ENCODE data around the gene CMIP. TPM values are rescaled to one million over a fixed set of nuclear protein-coding genes. Genes with fewer than 3 reads are reported as not detected.
A peak's percentile ranks its signal among the peaks of the same experiment; 100 is the strongest.

Gene CMIP
- total RNA-seq, 6 experiments from 2014 or later: 12.2 to 23.0 (median 16.5) TPM

DNA sequence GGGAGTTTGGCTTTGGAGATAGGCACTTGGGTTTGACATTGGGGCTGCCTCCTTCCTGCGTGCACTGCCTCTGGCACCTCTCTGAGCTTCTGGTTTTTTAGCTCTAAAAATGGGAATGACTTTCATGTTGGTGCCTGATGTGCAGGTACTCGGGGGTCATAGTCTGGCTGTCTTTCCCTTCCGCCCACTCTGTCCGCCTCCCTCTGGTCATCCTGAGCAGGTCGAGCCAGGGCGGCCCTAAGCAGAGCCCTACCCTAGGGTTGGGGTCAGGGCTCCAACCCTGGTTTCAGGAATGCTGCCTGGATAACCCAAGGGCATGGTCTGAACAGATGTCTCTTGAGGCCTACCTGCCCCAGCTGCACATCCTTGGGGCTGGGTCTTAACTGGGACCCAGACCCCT lies 64.8 kb downstream of the CMIP start:
- peaks cover 0 to 20% (median 16%) of the 10 kb centered on the region in 4 donors for H3K4me1 ChIP-seq
- 80% methylated on average over 1 of the region's 6 CpGs for WGBS (ENCODE audit: insufficient coverage, low coverage, low lambda C conversion rate, missing lambda C conversion rate)
- no peak overlapping the region for H3K4me3 ChIP-seq
- peak in 1 of 3 donors; percentile 16 for DNase-seq
- H3K27ac ChIP-seq: no peak overlapping the region
- intact Hi-C loops (cut with DNase I): no loop called here
- ATAC-seq: no peak
- H3K36me3 ChIP-seq: no peaks in the 10 kb centered on the region
- H3K9me3 ChIP-seq: no peaks in the 10 kb centered on the region
- H3K27me3 ChIP-seq: no peaks in the 10 kb centered on the region
- TF ChIP-seq, protein P1, sequence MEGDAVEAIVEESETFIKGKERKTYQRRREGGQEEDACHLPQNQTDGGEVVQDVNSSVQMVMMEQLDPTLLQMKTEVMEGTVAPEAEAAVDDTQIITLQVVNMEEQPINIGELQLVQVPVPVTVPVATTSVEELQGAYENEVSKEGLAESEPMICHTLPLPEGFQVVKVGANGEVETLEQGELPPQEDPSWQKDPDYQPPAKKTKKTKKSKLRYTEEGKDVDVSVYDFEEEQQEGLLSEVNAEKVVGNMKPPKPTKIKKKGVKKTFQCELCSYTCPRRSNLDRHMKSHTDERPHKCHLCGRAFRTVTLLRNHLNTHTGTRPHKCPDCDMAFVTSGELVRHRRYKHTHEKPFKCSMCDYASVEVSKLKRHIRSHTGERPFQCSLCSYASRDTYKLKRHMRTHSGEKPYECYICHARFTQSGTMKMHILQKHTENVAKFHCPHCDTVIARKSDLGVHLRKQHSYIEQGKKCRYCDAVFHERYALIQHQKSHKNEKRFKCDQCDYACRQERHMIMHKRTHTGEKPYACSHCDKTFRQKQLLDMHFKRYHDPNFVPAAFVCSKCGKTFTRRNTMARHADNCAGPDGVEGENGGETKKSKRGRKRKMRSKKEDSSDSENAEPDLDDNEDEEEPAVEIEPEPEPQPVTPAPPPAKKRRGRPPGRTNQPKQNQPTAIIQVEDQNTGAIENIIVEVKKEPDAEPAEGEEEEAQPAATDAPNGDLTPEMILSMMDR (IDR thresholded peaks at IDR 0.05): no peak
- TF ChIP-seq POLR2A (IDR thresholded peaks at IDR 0.05): no peak

DNA sequence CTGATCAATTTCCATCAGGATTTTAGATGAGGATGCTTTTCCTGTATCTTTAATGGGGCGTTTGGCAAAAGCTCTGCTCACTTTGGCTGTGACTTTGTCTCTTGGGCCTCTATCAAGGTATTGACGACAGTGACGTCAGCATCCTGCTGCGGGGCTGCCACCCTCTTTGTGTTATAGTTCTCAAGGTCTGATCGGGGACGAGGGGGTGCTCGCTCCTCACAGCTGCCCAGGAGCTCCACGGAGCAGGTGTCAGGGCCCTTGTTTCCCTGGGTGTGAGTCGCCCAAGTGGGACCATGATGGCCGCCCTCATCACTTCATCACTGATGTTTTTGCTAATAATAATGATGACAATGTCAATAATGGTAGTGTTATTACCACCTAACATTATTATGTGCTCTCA lies 65.4 kb downstream of the CMIP start:
- Histone ChIP-seq H3K4me3 (no peak overlapping the region), H3K27me3 (no peaks in the 10 kb centered on the region), H3K27ac (no peak overlapping the region), H3K9me3 (no peaks in the 10 kb centered on the region), H3K4me1 (peaks cover 0 to 27% (median 19%) of the 10 kb centered on the region in 4 donors), H3K36me3 (no peaks in the 10 kb centered on the region)
- 55% methylated on average over 4 of the region's 10 CpGs for WGBS (ENCODE audit: insufficient coverage, low coverage, low lambda C conversion rate, missing lambda C conversion rate)
- intact Hi-C loops (cut with DNase I): no loop called here
- peak in 2 of 3 donors; percentile 5 to 24 for DNase-seq
- no peak for ATAC-seq
- no peak for TF ChIP-seq POLR2A (IDR thresholded peaks at IDR 0.05)
- TF ChIP-seq, protein P1 (IDR thresholded peaks at IDR 0.05): no peak

DNA sequence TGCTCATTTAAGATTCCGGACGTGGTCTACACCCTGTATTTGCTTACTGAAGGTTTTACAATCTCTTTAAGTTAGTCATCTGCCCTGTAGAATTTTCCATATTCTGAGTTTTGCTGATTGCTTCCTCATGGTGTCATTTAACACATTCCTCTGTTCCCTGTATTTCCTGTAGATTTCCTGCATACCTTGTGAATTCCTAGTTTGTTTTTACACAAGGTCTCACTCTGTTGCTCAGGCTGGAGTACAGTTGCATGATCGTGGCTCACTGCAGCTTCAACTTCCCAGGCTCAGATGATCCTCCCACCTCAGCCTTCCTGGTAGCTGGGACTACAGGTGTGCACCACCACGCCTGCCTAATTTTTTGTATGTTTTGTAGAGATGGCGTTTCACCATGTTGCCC lies 66.8 kb downstream of the CMIP start:
- H3K4me3 ChIP-seq: no peak overlapping the region
- peaks cover 0 to 31% (median 20%) of the 10 kb centered on the region in 4 donors for H3K4me1 ChIP-seq
- no peak for TF ChIP-seq POLR2A (IDR thresholded peaks at IDR 0.05)
- TF ChIP-seq, protein P1 (IDR thresholded peaks at IDR 0.05): no peak
- H3K36me3 ChIP-seq: no peaks in the 10 kb centered on the region
- ATAC-seq (no peak), DNase-seq (peak in 1 of 3 donors; percentile 8)
- 91% methylated on average over 5 of the region's 5 CpGs for WGBS (ENCODE audit: insufficient coverage, low coverage, low lambda C conversion rate, missing lambda C conversion rate)
- no peaks in the 10 kb centered on the region for H3K9me3 ChIP-seq
- H3K27ac ChIP-seq: no peak overlapping the region
- no peaks in the 10 kb centered on the region for H3K27me3 ChIP-seq
- intact Hi-C loops (cut with DNase I): no loop called here

DNA sequence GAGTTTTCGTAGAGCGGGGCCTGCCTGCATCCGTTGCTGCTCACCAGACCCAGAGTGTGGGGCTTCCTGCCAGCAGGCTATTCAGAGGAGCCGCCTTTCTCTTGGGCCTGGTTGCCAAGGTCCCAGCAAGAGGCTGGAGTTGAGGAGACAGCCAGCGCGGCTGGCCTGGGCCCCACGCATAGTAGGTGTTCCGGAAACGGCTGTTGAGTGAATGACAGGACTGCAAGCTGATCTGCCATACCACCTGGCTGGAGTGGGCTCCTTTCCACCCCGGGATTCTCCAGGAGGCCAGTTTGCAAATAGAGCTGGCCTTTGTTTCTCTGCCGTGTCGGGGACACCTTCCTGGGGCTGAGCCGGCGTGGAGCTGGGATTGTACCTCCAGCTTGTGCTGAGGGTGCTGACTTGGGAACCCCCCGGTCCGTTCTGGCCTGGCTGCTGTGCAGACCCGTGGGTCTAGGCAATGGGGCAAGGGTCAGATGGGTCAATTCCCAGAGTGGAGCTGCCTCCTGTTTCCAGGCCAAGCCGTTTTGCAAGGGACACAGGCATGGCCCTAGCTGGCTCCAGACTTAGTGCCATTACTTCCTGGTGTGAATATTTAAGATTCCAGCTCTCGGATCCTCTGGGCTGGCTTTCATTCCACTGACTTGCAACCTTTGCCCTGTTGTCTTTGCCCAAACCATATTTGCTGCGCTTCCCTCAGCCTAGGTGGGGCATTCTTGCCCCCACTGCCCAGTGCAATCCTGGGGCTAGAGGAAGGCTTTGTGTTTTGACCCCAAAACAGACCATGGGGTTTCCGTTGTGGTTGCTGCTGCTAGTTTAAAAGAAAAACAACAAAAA lies 68.8 kb downstream of the CMIP start:
- 37% methylated on average over 5 of the region's 21 CpGs for WGBS (ENCODE audit: insufficient coverage, low coverage, low lambda C conversion rate, missing lambda C conversion rate)
- no peaks in the 10 kb centered on the region for H3K27me3 ChIP-seq
- TF ChIP-seq, protein P1 (IDR thresholded peaks at IDR 0.05): no peak
- TF ChIP-seq POLR2A (IDR thresholded peaks at IDR 0.05): no peak
- DNase-seq: peak; percentile 80 to 93 (median 88)
- H3K27ac ChIP-seq: peak overlapping the region; percentile 59 to 77 (median 67)
- peak overlapping the region in 1 of 3 donors; percentile 17 for H3K4me3 ChIP-seq
- peak; percentile 87 to 96 (median 90) for ATAC-seq
- H3K36me3 ChIP-seq: no peaks in the 10 kb centered on the region
- intact Hi-C loops (cut with DNase I): no loop called here
- H3K9me3 ChIP-seq: no peaks in the 10 kb centered on the region
- H3K4me1 ChIP-seq: peaks cover 0 to 31% (median 20%) of the 10 kb centered on the region in 4 donors

Measured in right lobe of liver (tissue), 6 donors.